NOMO-1 treated with DMSO at 0.1 percent for 48 hours (cell line): Measurements from ENCODE around the gene GCK.

Experiments
- DNase-seq: peaks from one replicate; lab custom pipeline; 2025; ENCODE audit not compliant: unreplicated experiment; lab: John Stamatoyannopoulos, UW

Gene GCK

DNA sequence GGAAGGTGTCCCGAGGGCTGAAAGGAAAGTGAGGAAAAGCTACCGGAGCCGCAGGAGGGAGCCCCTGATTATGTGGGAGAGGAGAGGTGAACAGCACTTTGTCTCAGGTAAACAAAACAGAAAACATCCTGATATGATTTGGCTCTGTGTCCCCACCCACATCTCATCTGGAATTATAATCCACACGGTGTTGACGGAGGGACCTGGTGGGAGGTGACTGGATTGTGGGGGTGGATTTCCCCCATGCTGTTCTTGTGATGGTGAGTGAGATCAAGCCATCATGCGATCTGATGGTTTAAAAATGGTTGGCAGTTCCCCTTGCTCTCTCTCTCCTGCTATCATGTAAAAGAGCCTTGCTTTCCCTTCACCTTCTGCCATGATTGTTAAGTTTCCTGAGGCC is 68.8 kb downstream of the GCK start:
- no peak for DNase-seq

DNA sequence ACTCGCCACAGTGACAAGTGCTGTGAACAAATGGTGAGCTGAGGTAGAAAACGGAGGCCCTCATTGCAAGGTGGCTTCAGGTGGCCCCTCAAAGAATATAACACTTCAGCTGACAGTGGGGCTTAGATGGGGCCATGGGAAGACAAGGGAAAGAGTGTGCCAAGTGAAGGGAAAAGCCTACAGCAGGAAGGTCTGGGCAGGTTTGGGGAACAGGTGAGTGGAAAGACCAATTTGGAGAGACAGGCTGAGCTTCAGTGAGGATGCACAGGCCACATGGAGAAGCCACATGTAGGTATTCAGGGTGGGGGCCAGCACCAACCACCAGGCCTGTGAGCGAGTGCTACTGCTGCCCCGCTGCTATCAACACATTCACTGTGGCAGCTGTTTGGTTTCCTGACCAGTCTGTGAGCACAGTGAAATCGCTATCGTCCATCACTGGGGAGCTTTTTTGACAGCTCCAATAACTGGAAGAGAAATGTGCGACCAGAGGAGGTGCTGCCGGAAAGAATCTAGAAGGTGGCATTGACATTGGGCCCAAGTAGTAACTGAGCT is 69.3 kb downstream of the GCK start:
- DNase-seq = no peak

DNA sequence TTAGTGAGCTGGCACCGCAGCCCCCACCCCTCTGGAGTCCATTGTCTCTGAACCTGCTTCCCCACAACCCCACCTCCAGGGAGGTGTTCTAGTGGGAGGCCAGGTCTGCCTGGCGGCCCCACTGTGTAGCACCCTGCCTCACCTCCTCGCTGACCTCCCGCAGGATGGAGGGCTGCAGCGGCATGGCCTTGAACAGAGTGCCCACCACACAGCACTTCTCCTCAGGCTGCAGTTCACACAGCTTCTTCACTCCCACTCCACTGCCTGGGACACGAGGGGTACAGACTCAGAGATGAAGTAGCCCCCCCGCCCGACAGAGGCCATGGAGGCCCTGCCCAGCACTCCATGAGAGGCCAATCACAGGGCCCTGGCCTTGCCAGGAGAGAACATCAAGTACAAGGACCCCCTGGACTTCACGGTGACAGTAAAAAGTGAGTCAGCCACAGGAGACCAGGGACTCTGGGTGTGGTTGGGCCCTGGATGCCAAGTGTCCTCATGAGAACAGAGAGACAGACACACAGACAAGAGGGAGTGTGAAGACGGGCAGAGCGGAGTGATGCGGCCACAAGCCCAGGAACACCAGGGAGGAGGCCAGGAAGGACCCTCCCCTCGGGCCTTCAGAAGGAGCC is 71.3 kb downstream of the GCK start:
- DNase-seq = no peak

DNA sequence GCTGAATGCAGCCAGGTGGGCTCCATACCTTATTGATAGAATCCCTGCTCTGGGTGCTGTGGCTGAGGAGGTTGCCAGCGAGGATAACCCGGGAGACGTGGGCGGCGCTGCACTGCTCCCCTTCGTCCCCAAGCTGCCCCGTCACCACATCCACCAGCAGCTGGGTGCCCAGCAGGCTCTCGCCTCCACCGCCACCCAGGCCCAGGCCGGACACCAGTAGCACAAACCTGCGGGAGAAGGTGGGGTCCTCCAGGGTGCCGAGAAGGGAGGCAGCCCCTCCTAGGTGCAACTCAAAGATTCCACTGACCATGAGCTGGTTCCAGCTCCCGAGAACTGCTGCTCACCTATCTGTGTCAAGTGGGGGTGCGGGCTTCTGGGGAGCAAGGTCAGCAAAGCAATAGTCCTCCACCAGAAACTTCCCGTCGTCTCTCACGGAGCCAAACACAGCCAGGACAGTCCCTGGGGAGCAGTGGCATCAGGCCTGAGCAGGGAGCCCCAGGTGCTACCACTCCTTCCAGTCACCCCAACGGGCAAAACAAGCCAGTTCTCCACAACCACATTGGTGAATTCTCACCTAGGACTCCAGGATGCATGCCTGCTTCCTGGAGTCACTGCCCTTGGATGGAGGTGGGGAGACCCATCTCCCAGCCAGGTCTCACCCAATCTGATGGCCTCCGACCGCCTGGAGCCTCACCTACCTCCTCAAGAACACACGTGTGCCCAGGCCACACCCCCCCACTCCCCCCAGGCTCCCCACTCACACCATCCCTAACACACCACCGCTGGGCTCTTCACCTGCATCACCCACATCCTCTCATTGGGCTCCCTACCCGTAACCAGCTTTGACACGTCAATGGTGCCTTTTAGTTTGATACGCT is 72.2 kb downstream of the GCK start:
- DNase-seq = no peak

DNA sequence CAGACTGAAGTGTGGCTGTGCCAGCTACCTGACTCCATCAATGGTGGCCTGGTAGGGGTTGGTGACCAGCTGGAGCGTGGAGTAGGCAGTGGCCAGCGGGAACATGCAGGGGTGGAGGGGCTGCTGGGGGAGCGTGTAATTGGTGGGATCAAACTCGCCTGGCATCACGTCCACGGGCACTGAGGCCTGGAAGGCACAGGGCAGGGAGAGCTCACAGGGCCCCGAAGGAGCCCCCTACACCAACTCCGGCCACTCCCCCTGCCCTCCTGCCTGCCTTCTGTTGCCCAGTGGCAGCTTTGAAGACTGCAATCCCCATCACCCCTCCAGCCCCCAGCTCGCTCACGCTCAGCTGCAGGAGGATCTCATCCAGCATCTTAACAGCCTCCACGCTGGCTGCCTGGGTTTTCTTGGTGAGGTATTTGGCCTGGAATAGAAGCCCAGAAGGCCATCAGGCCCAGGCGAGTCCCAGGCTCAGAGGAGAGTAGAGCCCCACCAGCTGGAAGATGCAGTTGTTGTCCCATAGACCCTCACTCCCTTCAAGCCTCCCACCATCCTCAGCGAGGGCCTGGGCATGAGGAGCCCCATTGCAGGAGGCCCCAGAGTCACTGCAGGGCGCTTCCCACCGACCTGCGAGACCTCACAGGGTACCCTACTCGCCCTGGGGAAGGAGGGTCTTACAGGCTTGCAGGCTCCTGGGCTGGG is 73.0 kb downstream of the GCK start:
- DNase-seq = no peak

DNA sequence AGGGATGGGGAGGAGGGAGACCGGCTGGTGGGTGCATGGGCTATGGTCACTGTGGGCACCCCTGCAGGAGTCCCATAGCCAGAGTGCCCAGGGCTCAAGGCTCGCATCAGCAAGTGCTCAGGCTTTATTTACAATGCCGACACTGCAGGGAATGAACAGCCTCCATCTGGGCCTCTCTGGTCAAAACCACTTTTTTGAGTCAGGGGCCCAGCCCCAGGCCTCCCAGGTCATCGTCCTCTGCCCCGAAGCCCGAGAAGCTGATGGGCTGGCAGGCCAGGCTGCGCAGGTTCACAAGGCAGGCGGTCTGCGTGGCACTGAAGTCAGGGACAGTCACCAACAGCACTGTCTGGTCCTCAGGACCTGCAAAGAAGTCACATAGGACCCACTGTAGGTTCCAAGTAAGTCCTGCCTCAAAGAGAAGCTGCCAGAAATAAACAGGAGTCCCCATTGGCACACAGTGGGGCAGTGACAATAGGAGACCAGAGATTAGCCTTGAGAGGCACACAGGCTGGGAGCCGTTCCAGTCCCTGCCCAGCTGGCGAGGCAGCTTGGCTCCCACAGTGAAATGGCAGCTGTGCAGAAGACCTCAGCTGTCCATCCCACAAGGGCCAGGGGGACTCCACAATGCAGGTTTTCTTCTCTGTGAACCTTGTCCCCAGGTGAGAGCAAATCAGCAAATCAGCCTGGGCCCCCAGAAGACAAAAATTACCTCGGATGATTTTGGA is 74.5 kb downstream of the GCK start:
- no peak for DNase-seq

DNA sequence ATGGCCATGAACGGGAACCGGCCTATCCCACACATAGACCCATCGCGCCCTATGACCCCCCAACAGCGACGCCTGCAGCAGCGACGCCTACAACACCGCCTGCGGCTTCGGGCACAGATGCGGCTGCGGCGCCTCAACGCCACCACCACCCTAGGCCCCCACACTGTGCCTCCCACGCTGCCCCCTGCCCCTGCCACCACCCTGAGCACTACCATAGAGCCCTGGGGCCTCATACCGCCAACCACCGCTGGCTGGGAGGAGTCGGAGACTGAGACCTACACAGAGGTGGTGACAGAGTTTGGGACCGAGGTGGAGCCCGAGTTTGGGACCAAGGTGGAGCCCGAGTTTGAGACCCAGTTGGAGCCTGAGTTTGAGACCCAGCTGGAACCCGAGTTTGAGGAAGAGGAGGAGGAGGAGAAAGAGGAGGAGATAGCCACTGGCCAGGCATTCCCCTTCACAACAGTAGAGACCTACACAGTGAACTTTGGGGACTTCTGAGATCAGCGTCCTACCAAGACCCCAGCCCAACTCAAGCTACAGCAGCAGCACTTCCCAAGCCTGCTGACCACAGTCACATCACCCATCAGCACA is 75.4 kb downstream of the GCK start:
- DNase-seq = no peak

DNA sequence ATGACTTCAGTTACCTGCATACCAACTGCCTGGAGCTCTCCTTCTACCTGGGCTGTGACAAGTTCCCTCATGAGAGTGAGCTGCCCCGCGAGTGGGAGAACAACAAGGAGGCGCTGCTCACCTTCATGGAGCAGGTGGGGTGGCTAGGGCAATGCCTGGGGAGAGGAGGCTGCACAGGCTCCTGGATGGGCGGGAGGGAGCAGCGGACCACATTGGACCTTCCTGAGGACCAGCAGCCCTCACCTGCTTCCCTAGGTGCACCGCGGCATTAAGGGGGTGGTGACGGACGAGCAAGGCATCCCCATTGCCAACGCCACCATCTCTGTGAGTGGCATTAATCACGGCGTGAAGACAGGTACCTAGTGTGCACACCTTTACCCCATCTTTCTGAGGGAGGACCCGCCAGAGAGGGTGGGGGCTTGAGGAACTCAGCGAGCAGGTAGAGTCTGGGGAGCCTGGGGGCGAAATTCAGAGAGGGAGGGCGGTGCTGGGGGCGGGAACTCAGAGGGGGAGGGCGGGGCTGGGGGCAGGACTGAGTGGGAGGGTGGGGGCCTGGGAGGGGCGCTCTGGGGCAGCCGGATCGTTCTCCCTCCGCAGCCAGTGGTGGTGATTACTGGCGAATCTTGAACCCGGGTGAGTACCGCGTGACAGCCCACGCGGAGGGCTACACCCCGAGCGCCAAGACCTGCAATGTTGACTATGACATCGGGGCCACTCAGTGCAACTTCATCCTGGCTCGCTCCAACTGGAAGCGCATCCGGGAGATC is 76.1 kb downstream of the GCK start:
- no peak for DNase-seq

DNA sequence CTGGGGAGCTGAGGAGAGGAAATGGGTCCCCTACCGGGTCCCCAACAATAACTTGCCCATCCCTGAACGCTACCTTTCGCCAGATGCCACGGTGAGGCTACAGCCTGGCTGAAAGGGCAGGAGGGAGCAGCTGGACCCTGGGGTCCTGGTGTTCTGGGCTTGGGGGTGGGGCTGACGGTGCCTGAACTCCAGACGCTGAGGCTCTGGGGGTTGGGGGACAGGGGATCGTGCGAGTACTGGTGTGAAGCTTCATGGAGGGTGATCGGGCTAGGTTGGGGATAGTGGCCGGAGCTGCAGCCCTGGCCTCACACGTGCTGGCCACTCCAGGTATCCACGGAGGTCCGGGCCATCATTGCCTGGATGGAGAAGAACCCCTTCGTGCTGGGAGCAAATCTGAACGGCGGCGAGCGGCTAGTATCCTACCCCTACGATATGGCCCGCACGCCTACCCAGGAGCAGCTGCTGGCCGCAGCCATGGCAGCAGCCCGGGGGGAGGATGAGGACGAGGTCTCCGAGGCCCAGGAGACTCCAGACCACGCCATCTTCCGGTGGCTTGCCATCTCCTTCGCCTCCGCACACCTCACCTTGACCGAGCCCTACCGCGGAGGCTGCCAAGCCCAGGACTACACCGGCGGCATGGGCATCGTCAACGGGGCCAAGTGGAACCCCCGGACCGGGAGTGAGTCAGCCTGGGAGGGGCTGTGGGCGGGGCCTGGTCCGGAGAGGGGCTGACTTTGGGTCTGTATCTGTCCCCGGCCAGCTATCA is 76.8 kb downstream of the GCK start:
- no peak for DNase-seq

DNA sequence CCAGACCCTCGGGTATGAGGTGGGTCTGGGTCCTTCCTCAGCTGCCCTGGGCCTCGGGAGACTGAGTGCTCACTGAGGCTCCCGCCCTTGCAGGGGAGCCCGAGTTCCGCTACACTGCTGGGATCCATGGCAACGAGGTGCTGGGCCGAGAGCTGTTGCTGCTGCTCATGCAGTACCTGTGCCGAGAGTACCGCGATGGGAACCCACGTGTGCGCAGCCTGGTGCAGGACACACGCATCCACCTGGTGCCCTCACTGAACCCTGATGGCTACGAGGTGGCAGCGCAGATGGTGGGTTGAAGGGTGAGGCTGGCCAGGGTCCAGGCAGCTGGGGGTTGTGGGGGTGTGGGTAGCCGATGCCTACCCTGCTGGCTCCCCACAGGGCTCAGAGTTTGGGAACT is 77.5 kb downstream of the GCK start:
- DNase-seq = no peak

DNA sequence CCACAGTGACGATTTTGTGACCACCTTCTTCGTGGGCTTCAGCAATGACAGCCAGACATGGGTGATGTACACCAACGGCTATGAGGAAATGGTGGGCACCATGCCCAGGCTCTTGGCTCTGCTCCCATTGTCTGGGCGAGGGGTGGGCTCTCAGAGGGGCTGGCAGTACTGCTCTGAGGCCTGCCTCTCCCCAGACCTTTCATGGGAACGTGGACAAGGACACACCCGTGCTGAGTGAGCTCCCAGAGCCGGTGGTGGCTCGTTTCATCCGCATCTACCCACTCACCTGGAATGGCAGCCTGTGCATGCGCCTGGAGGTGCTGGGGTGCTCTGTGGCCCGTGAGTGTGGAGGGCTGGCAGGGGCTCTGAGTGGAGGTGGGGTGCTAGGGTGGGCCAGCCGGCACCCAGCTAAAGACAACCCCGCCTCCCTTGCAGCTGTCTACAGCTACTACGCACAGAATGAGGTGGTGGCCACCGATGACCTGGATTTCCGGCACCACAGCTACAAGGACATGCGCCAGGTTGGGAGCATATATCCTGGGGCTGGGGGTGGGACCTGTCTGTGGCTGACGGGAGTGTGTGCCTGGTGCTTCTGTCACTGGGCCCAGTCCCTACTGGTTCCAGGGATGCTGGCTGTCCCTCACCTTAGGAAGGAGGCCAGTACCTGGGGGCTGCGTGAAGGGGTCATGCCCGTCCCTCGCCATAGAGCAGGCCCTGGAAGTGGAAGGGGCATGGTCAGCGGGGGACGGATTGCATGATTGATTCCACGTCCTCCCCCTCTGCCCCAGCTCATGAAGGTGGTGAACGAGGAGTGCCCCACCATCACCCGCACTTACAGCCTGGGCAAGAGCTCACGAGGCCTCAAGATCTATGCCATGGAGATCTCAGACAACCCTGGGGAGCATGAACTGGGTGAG is 78.3 kb downstream of the GCK start:
- no peak for DNase-seq

DNA sequence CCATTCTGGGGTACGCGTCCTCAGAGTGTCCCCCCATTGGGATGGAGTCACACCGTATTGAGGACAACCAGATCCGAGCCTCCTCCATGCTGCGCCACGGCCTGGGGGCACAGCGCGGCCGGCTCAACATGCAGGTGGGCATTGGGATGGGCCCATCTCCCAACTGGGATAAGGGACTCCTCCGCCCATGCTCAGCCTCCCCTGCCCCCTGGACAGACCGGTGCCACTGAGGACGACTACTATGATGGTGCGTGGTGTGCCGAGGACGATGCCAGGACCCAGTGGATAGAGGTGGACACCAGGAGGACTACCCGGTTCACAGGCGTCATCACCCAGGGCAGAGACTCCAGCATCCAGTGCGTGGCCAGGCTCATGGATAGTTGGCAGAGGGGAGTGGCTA is 79.2 kb downstream of the GCK start:
- no peak for DNase-seq

DNA sequence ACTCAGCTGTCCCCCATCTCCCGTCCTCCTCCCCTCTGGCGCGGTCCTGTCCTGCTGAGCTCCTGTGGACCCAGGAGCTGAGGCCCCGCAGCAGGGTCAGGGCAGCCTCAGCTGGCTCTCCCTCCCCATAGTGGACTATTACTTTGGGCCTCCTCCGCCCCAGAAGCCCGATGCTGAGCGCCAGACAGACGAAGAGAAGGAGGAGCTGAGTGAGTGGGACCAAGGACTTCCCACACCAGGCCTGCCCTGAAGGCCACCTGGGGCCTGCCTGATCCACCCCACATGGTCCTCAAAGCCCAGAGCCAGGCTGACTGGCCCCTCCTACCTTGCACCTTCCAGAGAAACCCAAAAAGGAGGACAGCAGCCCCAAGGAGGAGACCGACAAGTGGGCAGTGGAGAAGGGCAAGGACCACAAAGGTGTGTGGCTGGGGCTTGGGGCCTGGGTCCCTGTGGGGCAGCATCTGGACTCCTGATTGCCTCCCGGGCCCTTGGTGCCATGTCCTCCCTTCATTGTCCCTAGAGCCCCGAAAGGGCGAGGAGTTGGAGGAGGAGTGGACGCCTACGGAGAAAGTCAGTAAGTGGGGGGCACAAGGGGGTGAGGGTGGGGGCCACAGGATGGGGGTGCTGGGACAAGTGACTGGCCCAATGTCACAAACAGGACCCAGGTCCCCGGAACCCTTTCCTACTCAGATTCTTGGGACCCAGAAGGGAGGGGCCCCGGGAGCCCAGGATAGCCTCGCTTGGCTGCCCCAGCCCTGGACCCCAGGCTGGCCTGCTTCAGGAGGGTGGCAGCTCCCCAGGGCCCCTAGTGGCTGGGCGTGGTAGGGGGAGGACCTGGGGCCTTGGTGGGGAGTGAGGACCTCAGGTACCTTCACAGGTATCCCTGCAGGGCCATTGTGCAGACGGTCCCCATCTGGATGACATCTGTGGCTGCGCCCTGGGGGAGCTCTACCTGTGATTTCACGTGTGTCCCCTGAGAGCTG is 80.2 kb downstream of the GCK start:
- DNase-seq = no peak

DNA sequence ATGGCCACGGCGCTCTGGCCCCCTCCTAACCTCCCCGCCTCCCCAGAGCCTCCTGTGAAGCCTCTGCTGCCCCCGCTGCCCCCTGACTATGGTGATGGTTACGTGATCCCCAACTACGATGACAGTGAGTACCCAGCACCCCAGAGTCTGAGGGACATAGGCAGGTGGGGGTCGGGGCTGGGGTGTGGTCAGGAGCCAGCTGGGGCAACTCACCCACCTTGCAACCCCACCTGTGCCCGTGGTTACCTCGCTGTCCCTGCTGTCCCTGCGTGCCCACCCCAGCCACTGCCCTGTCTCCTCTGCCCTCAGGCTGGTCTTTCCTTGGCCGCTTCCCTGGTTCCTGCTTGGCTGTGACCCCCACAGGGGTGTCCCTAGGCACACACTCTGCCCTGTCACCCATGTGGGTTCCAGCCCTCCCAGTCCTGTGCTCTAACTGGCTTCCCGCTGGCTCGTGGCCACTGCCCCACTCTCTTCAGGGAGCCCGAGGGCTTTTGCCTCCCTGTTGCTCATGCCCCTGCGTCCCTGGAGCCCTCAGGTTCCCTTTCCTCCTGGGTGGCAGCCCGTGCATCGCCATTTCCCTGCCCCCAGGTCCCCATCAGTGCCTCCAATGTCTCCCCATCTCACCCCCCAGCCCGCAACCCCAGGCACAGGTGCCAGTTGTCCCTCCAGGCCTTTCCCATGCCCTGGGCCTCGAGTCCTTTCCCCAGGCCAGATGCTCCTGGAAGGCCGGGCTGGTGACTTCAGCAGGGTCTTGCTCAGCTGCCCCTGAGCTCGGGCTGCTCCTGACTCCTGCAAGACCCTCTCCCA is 81.1 kb downstream of the GCK start:
- DNase-seq = no peak

DNA sequence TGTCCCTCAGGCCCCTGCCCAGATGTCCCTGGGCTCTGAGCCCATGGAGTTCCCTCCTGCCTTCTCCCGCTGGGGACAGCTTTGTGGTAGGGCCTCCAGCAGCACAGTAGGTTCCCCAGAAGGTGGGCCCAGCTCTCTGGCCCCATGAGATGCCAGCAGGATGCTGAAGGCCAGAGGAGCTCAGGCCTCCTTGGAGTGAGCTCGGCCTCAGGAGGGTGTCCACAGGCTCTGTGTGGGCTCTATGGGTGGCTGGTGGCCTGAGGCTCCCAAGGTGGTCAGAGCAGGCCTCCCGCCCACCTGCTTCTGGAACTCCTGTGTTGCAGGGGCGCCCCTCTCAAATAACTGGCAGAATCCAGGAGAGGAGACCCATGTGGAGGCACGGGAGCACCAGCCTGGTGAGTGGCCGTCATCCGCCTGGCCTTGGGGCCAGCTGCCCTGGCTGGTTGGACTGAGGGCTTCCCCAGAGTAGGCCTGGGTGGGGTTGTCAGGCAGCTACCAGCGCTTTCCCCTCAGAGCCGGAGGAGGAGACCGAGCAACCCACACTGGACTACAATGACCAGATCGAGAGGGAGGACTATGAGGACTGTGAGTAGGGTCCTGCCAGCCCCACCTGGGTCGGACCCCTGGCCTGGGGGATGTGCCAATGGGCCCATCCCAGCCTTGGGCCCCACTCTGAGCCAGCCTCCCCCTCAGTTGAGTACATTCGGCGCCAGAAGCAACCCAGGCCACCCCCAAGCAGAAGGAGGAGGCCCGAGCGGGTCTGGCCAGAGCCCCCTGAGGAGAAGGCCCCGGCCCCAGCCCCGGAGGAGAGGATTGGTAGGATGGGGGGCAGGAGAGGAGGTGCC is 81.9 kb downstream of the GCK start:
- no peak for DNase-seq
